GM21526 (cell line): ENCODE measurements around the gene SPAG9.

ENCODE experiments used
- ATAC-seq: cut with Tn5 transposase; IDR thresholded peaks from one replicate; pipeline ENCODE4 v1.9.1; 2021; ENCODE audit warnings: moderate library complexity; ENCODE audit not compliant: unreplicated experiment, low FRiP score

Gene SPAG9

GRCh38 chr17:51006601-51007000 lies 114.1 kb downstream of the SPAG9 start:
- no peak for ATAC-seq

- ATAC-seq = no peak
Observed at GRCh38 chr17:51005768-51006167, 114.9 kb downstream of the SPAG9 start.

GRCh38 chr17:51004249-51004648 lies 116.4 kb downstream of the SPAG9 start:
- ATAC-seq = no peak

GRCh38 chr17:51000835-51001638 lies 119.6 kb downstream of the SPAG9 start:
- ATAC-seq = no peak

- no peak for ATAC-seq
Observed at GRCh38 chr17:50995668-50996067, 125.0 kb downstream of the SPAG9 start.

- no peak for ATAC-seq
Observed at GRCh38 chr17:50993544-50993943, 127.1 kb downstream of the SPAG9 start.

- ATAC-seq = no peak
Observed at GRCh38 chr17:50989149-50989548, 131.5 kb downstream of the SPAG9 start.

- no peak for ATAC-seq
Observed at GRCh38 chr17:50988427-50988826, 132.2 kb downstream of the SPAG9 start.

- ATAC-seq = no peak
Observed at GRCh38 chr17:50986989-50987660, 133.5 kb downstream of the SPAG9 start.

- ATAC-seq = no peak
Observed at GRCh38 chr17:50981279-50981678, 139.4 kb downstream of the SPAG9 start.

- ATAC-seq = no peak
Observed at GRCh38 chr17:50979524-50979927, 141.1 kb downstream of the SPAG9 start.

- ATAC-seq = no peak
Observed at GRCh38 chr17:50977487-50978159, 143.0 kb downstream of the SPAG9 start.

- no peak for ATAC-seq
Observed at GRCh38 chr17:50976951-50977472, 143.7 kb downstream of the SPAG9 start.

GRCh38 chr17:50973557-50974494 lies 146.8 kb downstream of the SPAG9 start:
- no peak for ATAC-seq

GRCh38 chr17:50972577-50972976 lies 148.1 kb downstream of the SPAG9 start:
- ATAC-seq = no peak

GRCh38 chr17:50967795-50968194 lies 152.9 kb downstream of the SPAG9 start:
- ATAC-seq = no peak

- ATAC-seq = no peak
Observed at GRCh38 chr17:50966163-50966666, 154.5 kb downstream of the SPAG9 start.

- ATAC-seq = no peak
Observed at GRCh38 chr17:50963139-50963538, 157.5 kb downstream of the SPAG9 start.

GRCh38 chr17:50961282-50962220 lies 159.1 kb downstream of the SPAG9 start:
- ATAC-seq = no peak
